Measurements from ENCODE around the gene PAM. TPM values are rescaled to one million over a fixed set of nuclear protein-coding genes. Genes with fewer than 3 reads are reported as not detected.
"Not testable (repeated sequence)": the region's sequence is repeated elsewhere in the genome, so short reads cannot be mapped to it uniquely, and the experiment has no call there.

The PAM gene
- total RNA-seq, 4 donors from 2014 or later, result 73.0 to 181 (median 138) TPM

GRCh38 chr5:102991802-102992201 is 236.7 kb downstream of the PAM start:
- DNase-seq, result no peak
- H3K4me3 ChIP-seq, result no peak overlapping the region
- in situ Hi-C loops (cut with MboI; ENCODE audit: low pct_ligation_motif_present in 1 of 4, low pct_unique_long_range_greater_than_20kb in 1 of 4, low sequenced_read_pairs in 3 of 4), result no loop called here

GRCh38 chr5:102996011-102996575 is 241.0 kb downstream of the PAM start:
- no peaks in the 10 kb centered on the region for H3K4me1 ChIP-seq
- H3K27ac ChIP-seq, result no peak overlapping the region
- 81 to 92% methylated on average over 1 of the region's 1 CpG for WGBS, 2 donors (ENCODE audit: low coverage in 1 of 2)
- in situ Hi-C loops (cut with MboI; ENCODE audit: low pct_ligation_motif_present in 1 of 4, low pct_unique_long_range_greater_than_20kb in 1 of 4, low sequenced_read_pairs in 3 of 4), result no loop called here
- DNase-seq, result no peak
- intact Hi-C loops (cut with DNase I; ENCODE audit: low total_unique reads), result no loop called here
- no peaks in the 10 kb centered on the region for H3K36me3 ChIP-seq
- TF ChIP-seq EP300 (IDR thresholded peaks at IDR 0.05; ENCODE audit: low read depth), result no peak
- TF ChIP-seq CTCF (IDR thresholded peaks at IDR 0.05), result no peak
- no peak for TF ChIP-seq POLR2AphosphoS5 (IDR thresholded peaks at IDR 0.05)
- no peak for TF ChIP-seq POLR2A (IDR thresholded peaks at IDR 0.05)
- no peaks in the 10 kb centered on the region for H3K27me3 ChIP-seq
- no peak overlapping the region for H3K4me3 ChIP-seq
- no peaks in the 10 kb centered on the region for H3K9me3 ChIP-seq

More at GRCh38 chr5:102991802-102992201, 236.7 kb downstream of the PAM start:
- Histone ChIP-seq H3K27ac (no peak overlapping the region), H3K4me1 (no peaks in the 10 kb centered on the region), H3K27me3 (no peaks in the 10 kb centered on the region), H3K9me3 (no peaks in the 10 kb centered on the region), H3K36me3 (no peaks in the 10 kb centered on the region)
- TF ChIP-seq POLR2A (IDR thresholded peaks at IDR 0.05) (no peak), EP300 (IDR thresholded peaks at IDR 0.05; ENCODE audit: low read depth) (no peak), POLR2AphosphoS5 (IDR thresholded peaks at IDR 0.05) (no peak), CTCF (IDR thresholded peaks at IDR 0.05) (no peak)
- intact Hi-C loops (cut with DNase I; ENCODE audit: low total_unique reads), result no loop called here

GRCh38 chr5:102998224-102998623 is 243.1 kb downstream of the PAM start:
- Histone ChIP-seq H3K27me3 (no peaks in the 10 kb centered on the region), H3K36me3 (no peaks in the 10 kb centered on the region), H3K4me3 (no peak overlapping the region), H3K9me3 (no peaks in the 10 kb centered on the region), H3K27ac (no peak overlapping the region), H3K4me1 (no peaks in the 10 kb centered on the region)
- intact Hi-C loops (cut with DNase I; ENCODE audit: low total_unique reads), result no loop called here
- in situ Hi-C loops (cut with MboI; ENCODE audit: low pct_ligation_motif_present in 1 of 4, low pct_unique_long_range_greater_than_20kb in 1 of 4, low sequenced_read_pairs in 3 of 4), result no loop called here
- TF ChIP-seq POLR2AphosphoS5 (IDR thresholded peaks at IDR 0.05) (no peak), EP300 (IDR thresholded peaks at IDR 0.05; ENCODE audit: low read depth) (no peak), POLR2A (IDR thresholded peaks at IDR 0.05) (no peak), CTCF (IDR thresholded peaks at IDR 0.05) (no peak)
- 64 to 67% methylated on average over 2 of the region's 2 CpGs for WGBS, 2 donors (ENCODE audit: low coverage in 1 of 2)
- no peak for DNase-seq

- no peak for TF ChIP-seq EP300 (IDR thresholded peaks at IDR 0.05; ENCODE audit: low read depth)
- TF ChIP-seq POLR2A (IDR thresholded peaks at IDR 0.05), result no peak
- TF ChIP-seq CTCF (IDR thresholded peaks at IDR 0.05), result no peak
- no peak for TF ChIP-seq POLR2AphosphoS5 (IDR thresholded peaks at IDR 0.05)
- Histone ChIP-seq H3K4me1 (no peaks in the 10 kb centered on the region), H3K27me3 (no peaks in the 10 kb centered on the region), H3K4me3 (no peak overlapping the region), H3K27ac (no peak overlapping the region), H3K36me3 (no peaks in the 10 kb centered on the region), H3K9me3 (no peaks in the 10 kb centered on the region)
- no peak for DNase-seq
- WGBS, 2 donors (ENCODE audit: low coverage in 1 of 2), result 96% methylated on average over 3 of the region's 3 CpGs; no CpG with 5 or more reads in 1 of the 2 donors
- in situ Hi-C loops (cut with MboI; ENCODE audit: low pct_ligation_motif_present in 1 of 4, low pct_unique_long_range_greater_than_20kb in 1 of 4, low sequenced_read_pairs in 3 of 4), result no loop called here
- intact Hi-C loops (cut with DNase I; ENCODE audit: low total_unique reads), result no loop called here
Observed at GRCh38 chr5:102999191-102999590, 244.1 kb downstream of the PAM start.

- DNase-seq; intact Hi-C loops (cut with DNase I; ENCODE audit: low total_unique reads): not testable (repeated sequence)
Observed at GRCh38 chr5:102999621-103000020, 244.5 kb downstream of the PAM start.

More at GRCh38 chr5:102999621-103000020, 244.5 kb downstream of the PAM start:
- H3K9me3 ChIP-seq; H3K27me3 ChIP-seq; in situ Hi-C loops (cut with MboI; ENCODE audit: low pct_ligation_motif_present in 1 of 4, low pct_unique_long_range_greater_than_20kb in 1 of 4, low sequenced_read_pairs in 3 of 4); H3K36me3 ChIP-seq; H3K27ac ChIP-seq; H3K4me3 ChIP-seq; H3K4me1 ChIP-seq: not testable (repeated sequence)
- WGBS, 2 donors (ENCODE audit: low coverage in 1 of 2), result 100% methylated on average over 1 of the region's 1 CpG

Data from transverse colon (tissue), 4 donors.